HEK293 (cell line): Measurements from ENCODE around the gene UTP25.

Source experiments
- CTCF ChIA-PET: fragments of 350-600 bp; formaldehyde crosslinking; extraction: SDS; loops from one replicate; lab custom pipeline; 2021; ENCODE audit warnings: antibody characterized with exemption; lab: Yijun Ruan, JAX
- POLR2A ChIA-PET: fragments of 300-600 bp; formaldehyde crosslinking; extraction: SDS; loops from one replicate; lab custom pipeline; 2020; ENCODE audit warnings: antibody characterized with exemption, inconsistent platforms; lab: Yijun Ruan, JAX
- H3K27ac ChIP-seq: fragments of 200-500 bp; sonication (Bioruptor generic); 2 replicates; pipeline ENCODE4 v1.5.1; 2014; ENCODE audit warnings: low read depth, low read length, control low read depth, inconsistent platforms; ENCODE audit errors: extremely low read depth
- H3K36me3 ChIP-seq, 2 experiments: fragments of 200-500 bp in 1 of 2; sonication (Bioruptor generic) in 1 of 2; 1 replicate in 1 of 2; 2 replicates in 1 of 2; pipeline ENCODE4 v1.5.1; 2014 to 2017; ENCODE audit warnings: inconsistent platforms in 2 of 2, low read length in 2 of 2; ENCODE audit not compliant: control insufficient read depth in 2 of 2, insufficient read depth in 1 of 2
- H3K4me1 ChIP-seq: fragments of 200-500 bp; sonication (Bioruptor generic); 2 replicates; pipeline ENCODE4 v1.5.1; 2014; ENCODE audit warnings: mild to moderate bottlenecking, low read length, inconsistent platforms; ENCODE audit not compliant: control insufficient read depth, insufficient read depth
- H3K4me3 ChIP-seq: 2 replicates; pipeline ENCODE4 v1.5.1; 2011; ENCODE audit warnings: low read depth, mild to moderate bottlenecking, control low read depth, low read length, moderate library complexity
- H3K9me3 ChIP-seq: fragments of 200-500 bp; sonication (Bioruptor generic); 2 replicates; pipeline ENCODE4 v1.5.1; 2014; ENCODE audit warnings: low read depth, low read length, inconsistent platforms; ENCODE audit not compliant: control insufficient read depth, insufficient read depth
- EGR2 ChIP-seq: fragments of 450-650 bp; formaldehyde crosslinking; IDR thresholded peaks from 2 replicates; pipeline ENCODE4 v1.5.1; 2016; ENCODE audit warnings: low read depth, missing biosample characterization, missing genetic modification characterization
- FEZF1 ChIP-seq: fragments of 450-650 bp; formaldehyde crosslinking; IDR thresholded peaks from 2 replicates; pipeline ENCODE4 v1.5.1; 2016; ENCODE audit warnings: missing biosample characterization, missing genetic modification characterization
- KLF9 ChIP-seq: fragments of 450-650 bp; formaldehyde crosslinking; IDR thresholded peaks from 2 replicates; pipeline ENCODE4 v1.5.1; 2016; ENCODE audit warnings: missing biosample characterization, missing genetic modification characterization, low read depth
- PRDM4 ChIP-seq: fragments of 450-650 bp; formaldehyde crosslinking; IDR thresholded peaks from 2 replicates; pipeline ENCODE4 v1.5.1; 2017; ENCODE audit warnings: missing biosample characterization, missing genetic modification characterization
- PRDM6 ChIP-seq: fragments of 450-650 bp; formaldehyde crosslinking; IDR thresholded peaks from 2 replicates; pipeline ENCODE4 v1.5.1; 2017; ENCODE audit warnings: missing biosample characterization, missing genetic modification characterization
- RBAK ChIP-seq: fragments of 450-650 bp; formaldehyde crosslinking; IDR thresholded peaks from 2 replicates; pipeline ENCODE4 v1.5.1; 2016; ENCODE audit warnings: missing biosample characterization, missing genetic modification characterization
- ZBTB44 ChIP-seq: fragments of 450-650 bp; IDR thresholded peaks from 2 replicates; pipeline ENCODE4 v1.5.1; 2018; ENCODE audit warnings: missing biosample characterization, mild to moderate bottlenecking, missing genetic modification characterization
- ZBTB48 ChIP-seq: fragments of 450-650 bp; formaldehyde crosslinking; IDR thresholded peaks from 2 replicates; pipeline ENCODE4 v1.5.1; 2016; ENCODE audit warnings: missing biosample characterization, missing genetic modification characterization
- ZBTB6 ChIP-seq: fragments of 450-650 bp; formaldehyde crosslinking; IDR thresholded peaks from 2 replicates; pipeline ENCODE4 v1.5.1; 2017; ENCODE audit warnings: missing biosample characterization, missing genetic modification characterization
- ZEB2 ChIP-seq: fragments of 450-650 bp; formaldehyde crosslinking; IDR thresholded peaks from 2 replicates; pipeline ENCODE4 v1.5.1; 2016; ENCODE audit warnings: missing biosample characterization, missing genetic modification characterization
- ZFHX2 ChIP-seq: fragments of 450-650 bp; formaldehyde crosslinking; conservative IDR thresholded peaks from 2 replicates; pipeline ENCODE4 v1.5.1; 2016; ENCODE audit warnings: missing biosample characterization, missing genetic modification characterization
- ZNF155 ChIP-seq: fragments of 450-650 bp; formaldehyde crosslinking; IDR thresholded peaks from 2 replicates; pipeline ENCODE4 v1.5.1; 2016; ENCODE audit warnings: missing biosample characterization, missing genetic modification characterization
- ZNF292 ChIP-seq: fragments of 450-650 bp; formaldehyde crosslinking; IDR thresholded peaks from 2 replicates; pipeline ENCODE4 v1.5.1; 2016; ENCODE audit warnings: low read depth, missing biosample characterization, missing genetic modification characterization, borderline replicate concordance
- ZNF514 ChIP-seq: fragments of 450-650 bp; formaldehyde crosslinking; IDR thresholded peaks from 2 replicates; pipeline ENCODE4 v1.5.1; 2016; ENCODE audit warnings: missing biosample characterization, missing genetic modification characterization
- ZNF623 ChIP-seq: fragments of 450-650 bp; formaldehyde crosslinking; IDR thresholded peaks from 2 replicates; pipeline ENCODE4 v1.5.1; 2016; ENCODE audit warnings: missing biosample characterization, missing genetic modification characterization
- ZNF660 ChIP-seq: fragments of 450-650 bp; IDR thresholded peaks from 2 replicates; pipeline ENCODE4 v1.5.1; 2018; ENCODE audit warnings: missing biosample characterization, mild to moderate bottlenecking, missing genetic modification characterization
- ZNF791 ChIP-seq: fragments of 450-650 bp; formaldehyde crosslinking; IDR thresholded peaks from 2 replicates; pipeline ENCODE4 v1.5.1; 2016; ENCODE audit warnings: missing biosample characterization, missing genetic modification characterization

The UTP25 gene

GRCh38 chr1:209805875-209806760 is 21.7 kb upstream of the UTP25 start, which contains the start of gene IRF6 (continued):
- TF ChIP-seq RBAK (tag by site-specific recombination): no peak
- TF ChIP-seq PRDM4 (tag by site-specific recombination): no peak
- TF ChIP-seq ZNF791: no peak
- no peak for TF ChIP-seq ZBTB44 (tag by site-specific recombination)
- no peak for TF ChIP-seq ZNF514 (tag by site-specific recombination)
- TF ChIP-seq KLF9 (tag by site-specific recombination): 0 out of 2 replicates have a peak, but pooled peaks have one; percentile 22
- peak; percentile 84 for TF ChIP-seq ZEB2 (tag by site-specific recombination)
- TF ChIP-seq ZNF155: no peak
- TF ChIP-seq ZBTB6: no peak
- TF ChIP-seq ZNF623 (tag by site-specific recombination): no peak
- TF ChIP-seq PRDM6: no peak
- no peak for TF ChIP-seq ZFHX2
- TF ChIP-seq, all 188 proteins: peak for 17

- Histone ChIP-seq H3K4me1 (peaks cover 9% of the 10 kb centered on the region), H3K36me3 (no peaks in the 10 kb centered on the region), H3K27ac (no peak overlapping the region), H3K9me3 (no peaks in the 10 kb centered on the region), H3K4me3 (no peak overlapping the region)
- CTCF ChIA-PET: interaction anchor here (0.6 to 7.5 kb wide), 3 partner anchors 8 to 182 kb away, joined by 3 to 111 read pairs (median 4); no protein-coding TSS in a partner anchor
- TF ChIP-seq ZNF660 (tag by site-specific recombination): no peak
- no peak for TF ChIP-seq FEZF1 (tag by site-specific recombination)
- TF ChIP-seq EGR2 (tag by site-specific recombination): peak; percentile 54
- TF ChIP-seq ZNF292 (tag by site-specific recombination): no peak
- 0 out of 2 replicates have a peak, but pooled peaks have one; percentile 14 for TF ChIP-seq ZFHX2
- no peak for TF ChIP-seq ZBTB48 (tag by site-specific recombination)
- POLR2A ChIA-PET: interaction anchor here (0.6 to 4.1 kb wide), 6 partner anchors 12 to 33 kb away, joined by 3 to 21 read pairs (median 12); partner anchors contain the start of genes C1orf74 and UTP25
Measured at GRCh38 chr1:209807509-209807908, 20.3 kb upstream of the UTP25 start.
